ENCODE results near the gene TMPRSS4. TPM values are rescaled to one million over a fixed set of nuclear protein-coding genes. Genes with fewer than 3 reads are reported as not detected.

TMPRSS4 gene
- polyA plus RNA-seq, 1 of the 3 experiments (the other 2 are of a cell fraction): not detected

DNA sequence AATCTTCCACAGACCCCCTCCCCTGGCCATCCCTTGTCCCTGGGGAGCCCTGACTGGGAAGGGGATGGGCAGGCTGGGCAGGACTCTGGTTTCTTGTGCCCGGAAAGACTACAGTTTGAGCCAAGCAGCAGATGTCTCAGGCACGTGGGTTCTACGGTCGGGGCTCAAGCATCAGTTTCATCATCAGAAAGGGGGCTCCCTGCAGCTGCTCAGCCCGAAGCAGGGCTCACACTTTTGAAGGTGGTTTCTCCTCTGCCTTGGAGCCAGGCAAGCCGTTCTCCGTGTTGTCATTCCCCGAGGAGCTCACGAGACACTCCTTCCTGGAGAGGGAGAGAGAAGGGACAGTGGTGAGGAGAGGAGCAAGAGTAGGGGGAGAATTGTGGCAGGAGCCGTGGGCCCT lies 59.9 kb downstream of the TMPRSS4 start:
- no peaks in the 10 kb centered on the region for H4K20me1 ChIP-seq (ENCODE audit: insufficient read depth)
- no peak overlapping the region for H3K4me2 ChIP-seq
- H3K9me3 ChIP-seq: no peaks in the 10 kb centered on the region

DNA sequence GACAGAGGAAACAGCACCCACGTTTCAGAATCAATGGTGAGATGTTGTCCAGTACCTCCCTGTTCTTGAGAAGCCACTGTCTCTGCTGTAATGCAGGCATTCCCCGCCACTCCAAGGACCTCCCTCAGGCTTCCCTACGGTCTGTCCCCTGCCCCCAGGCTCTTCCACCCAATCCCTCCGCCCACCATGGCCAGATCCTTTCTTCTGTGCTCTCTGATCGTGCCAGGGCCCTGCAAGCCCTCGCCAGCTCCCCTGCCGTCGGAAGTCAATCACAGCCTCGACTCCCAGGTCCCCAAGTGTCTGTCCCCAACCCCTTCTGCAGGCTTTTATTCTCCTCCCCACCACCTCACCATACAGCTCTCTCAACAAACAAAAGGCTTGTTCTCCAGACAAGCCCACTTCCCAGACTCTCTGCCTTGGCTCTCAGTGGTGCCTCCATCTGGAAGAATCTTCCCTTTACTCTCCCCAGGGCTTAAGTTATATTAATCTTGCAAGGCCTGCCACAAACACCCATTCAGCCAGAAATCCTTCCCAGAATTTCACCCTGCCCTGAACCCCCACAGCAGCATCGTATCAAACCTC lies 62.1 kb downstream of the TMPRSS4 start:
- Histone ChIP-seq H3F3A (replicated peaks; ENCODE audit: insufficient read depth) (peaks cover 3% of the 10 kb centered on the region), H3K9ac (no peak overlapping the region), H2AFZ (ENCODE audit: low read depth) (no peak overlapping the region), H3K4me2 (no peak overlapping the region), H4K20me1 (ENCODE audit: insufficient read depth) (no peaks in the 10 kb centered on the region), H3K4me1 (ENCODE audit: control insufficient read depth in 1 of 2, insufficient read depth in 2 of 2, low read depth in 1 of 2, low read length in 1 of 2) (peaks cover 0 to 2% of the 10 kb centered on the region in 2 experiments; a peak in 1 of 4 replicates), H3K27ac (ENCODE audit: low read depth in 2 of 2, low read length in 1 of 2) (no peak overlapping the region), H3K79me2 (ENCODE audit: insufficient read depth) (no peaks in the 10 kb centered on the region), H3K9me3 (no peaks in the 10 kb centered on the region), H3K9me2 (no peaks in the 10 kb centered on the region), H3K4me3 (ENCODE audit: low read depth in 2 of 2, low read length in 1 of 2) (no peak overlapping the region), H3K36me3 (replicated peaks in 1 of 2; ENCODE audit: control insufficient read depth in 1 of 2, insufficient read depth in 2 of 2, low read length in 1 of 2) (no peaks in the 10 kb centered on the region), H3K27me3 (ENCODE audit: insufficient read depth) (peaks cover 23% of the 10 kb centered on the region)
- DNase-seq: no peak
- ChIA-PET POLR2A (no interaction called here), CTCF (interaction anchor here (15.5 kb wide), 1 partner anchor 32 kb away, joined by 246 read pairs; no protein-coding TSS in a partner anchor)
- no peak for TF ChIP-seq TEAD4 (IDR thresholded peaks at IDR 0.05; ENCODE audit: borderline replicate concordance, insufficient read depth)
- no peak for TF ChIP-seq TCF12 (IDR thresholded peaks at IDR 0.05)
- no peak for TF ChIP-seq RFX5 (IDR thresholded peaks at IDR 0.05; ENCODE audit: low read length)
- no peak for TF ChIP-seq GABPA (IDR thresholded peaks at IDR 0.05; ENCODE audit: low read depth)
- whole genome bisulfite sequencing (ENCODE audit: low lambda C conversion rate): 33% methylated on average over 5 of the region's 10 CpGs

More for the DNA sequence above, 59.9 kb downstream of the TMPRSS4 start:
- CTCF ChIA-PET: interaction anchor here (1.9 to 15.5 kb wide), 3 partner anchors 19 to 61 kb away, joined by 5 to 246 read pairs (median 10); no protein-coding TSS in a partner anchor
- H3K27me3 ChIP-seq (ENCODE audit: insufficient read depth): peaks cover 40% of the 10 kb centered on the region
- no peaks in the 10 kb centered on the region for H3K4me1 ChIP-seq (ENCODE audit: control insufficient read depth in 1 of 2, insufficient read depth in 2 of 2, low read depth in 1 of 2, low read length in 1 of 2)
- no peaks in the 10 kb centered on the region for H3F3A ChIP-seq (replicated peaks; ENCODE audit: insufficient read depth)
- no peaks in the 10 kb centered on the region for H3K9me2 ChIP-seq
- no peak for DNase-seq
- no peak overlapping the region for H2AFZ ChIP-seq (ENCODE audit: low read depth)
- no peak overlapping the region for H3K9ac ChIP-seq
- H3K27ac ChIP-seq (ENCODE audit: low read depth in 2 of 2, low read length in 1 of 2): no peak overlapping the region
- no peaks in the 10 kb centered on the region for H3K79me2 ChIP-seq (ENCODE audit: insufficient read depth)
- H3K4me3 ChIP-seq (ENCODE audit: low read depth in 2 of 2, low read length in 1 of 2): no peak overlapping the region
- POLR2A ChIA-PET: no interaction called here
- 59% methylated on average over 9 of the region's 10 CpGs for WGBS (ENCODE audit: low lambda C conversion rate)
- TF ChIP-seq FOSL2 (IDR thresholded peaks at IDR 0.05; ENCODE audit: borderline replicate concordance, low read depth) (no peak), TAF1 (IDR thresholded peaks at IDR 0.05; ENCODE audit: borderline replicate concordance, low read depth, low read length) (no peak), TEAD4 (IDR thresholded peaks at IDR 0.05; ENCODE audit: borderline replicate concordance, insufficient read depth) (no peak), NFIC (IDR thresholded peaks at IDR 0.05; ENCODE audit: borderline replicate concordance) (no peak), SMC3 (IDR thresholded peaks at IDR 0.05; ENCODE audit: low read depth, low read length) (no peak), GABPA (IDR thresholded peaks at IDR 0.05; ENCODE audit: low read depth) (no peak), MXI1 (IDR thresholded peaks at IDR 0.05; ENCODE audit: low read depth, low read length) (no peak), EZH2phosphoT487 (IDR thresholded peaks at IDR 0.05; ENCODE audit: borderline replicate concordance, low read depth) (no peak), CHD2 (IDR thresholded peaks at IDR 0.05; ENCODE audit: low read length, partially characterized antibody) (no peak), ELF1 (IDR thresholded peaks at IDR 0.05) (no peak), TCF12 (IDR thresholded peaks at IDR 0.05) (no peak)
- TF ChIP-seq, protein P1, sequence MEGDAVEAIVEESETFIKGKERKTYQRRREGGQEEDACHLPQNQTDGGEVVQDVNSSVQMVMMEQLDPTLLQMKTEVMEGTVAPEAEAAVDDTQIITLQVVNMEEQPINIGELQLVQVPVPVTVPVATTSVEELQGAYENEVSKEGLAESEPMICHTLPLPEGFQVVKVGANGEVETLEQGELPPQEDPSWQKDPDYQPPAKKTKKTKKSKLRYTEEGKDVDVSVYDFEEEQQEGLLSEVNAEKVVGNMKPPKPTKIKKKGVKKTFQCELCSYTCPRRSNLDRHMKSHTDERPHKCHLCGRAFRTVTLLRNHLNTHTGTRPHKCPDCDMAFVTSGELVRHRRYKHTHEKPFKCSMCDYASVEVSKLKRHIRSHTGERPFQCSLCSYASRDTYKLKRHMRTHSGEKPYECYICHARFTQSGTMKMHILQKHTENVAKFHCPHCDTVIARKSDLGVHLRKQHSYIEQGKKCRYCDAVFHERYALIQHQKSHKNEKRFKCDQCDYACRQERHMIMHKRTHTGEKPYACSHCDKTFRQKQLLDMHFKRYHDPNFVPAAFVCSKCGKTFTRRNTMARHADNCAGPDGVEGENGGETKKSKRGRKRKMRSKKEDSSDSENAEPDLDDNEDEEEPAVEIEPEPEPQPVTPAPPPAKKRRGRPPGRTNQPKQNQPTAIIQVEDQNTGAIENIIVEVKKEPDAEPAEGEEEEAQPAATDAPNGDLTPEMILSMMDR (IDR thresholded peaks at IDR 0.05): no peak
- TF ChIP-seq, protein P2, sequence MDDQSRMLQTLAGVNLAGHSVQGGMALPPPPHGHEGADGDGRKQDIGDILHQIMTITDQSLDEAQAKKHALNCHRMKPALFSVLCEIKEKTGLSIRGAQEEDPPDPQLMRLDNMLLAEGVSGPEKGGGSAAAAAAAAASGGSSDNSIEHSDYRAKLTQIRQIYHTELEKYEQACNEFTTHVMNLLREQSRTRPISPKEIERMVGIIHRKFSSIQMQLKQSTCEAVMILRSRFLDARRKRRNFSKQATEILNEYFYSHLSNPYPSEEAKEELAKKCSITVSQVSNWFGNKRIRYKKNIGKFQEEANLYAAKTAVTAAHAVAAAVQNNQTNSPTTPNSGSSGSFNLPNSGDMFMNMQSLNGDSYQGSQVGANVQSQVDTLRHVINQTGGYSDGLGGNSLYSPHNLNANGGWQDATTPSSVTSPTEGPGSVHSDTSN (IDR thresholded peaks at IDR 0.05): no peak
- TF ChIP-seq, protein P3, sequence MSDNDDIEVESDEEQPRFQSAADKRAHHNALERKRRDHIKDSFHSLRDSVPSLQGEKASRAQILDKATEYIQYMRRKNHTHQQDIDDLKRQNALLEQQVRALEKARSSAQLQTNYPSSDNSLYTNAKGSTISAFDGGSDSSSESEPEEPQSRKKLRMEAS (IDR thresholded peaks at IDR 0.05; ENCODE audit: low read depth): no peak
- TF ChIP-seq, protein P4, sequence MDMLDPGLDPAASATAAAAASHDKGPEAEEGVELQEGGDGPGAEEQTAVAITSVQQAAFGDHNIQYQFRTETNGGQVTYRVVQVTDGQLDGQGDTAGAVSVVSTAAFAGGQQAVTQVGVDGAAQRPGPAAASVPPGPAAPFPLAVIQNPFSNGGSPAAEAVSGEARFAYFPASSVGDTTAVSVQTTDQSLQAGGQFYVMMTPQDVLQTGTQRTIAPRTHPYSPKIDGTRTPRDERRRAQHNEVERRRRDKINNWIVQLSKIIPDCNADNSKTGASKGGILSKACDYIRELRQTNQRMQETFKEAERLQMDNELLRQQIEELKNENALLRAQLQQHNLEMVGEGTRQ (IDR thresholded peaks at IDR 0.05; ENCODE audit: borderline replicate concordance, low read depth, low read length): no peak
- no peaks in the 10 kb centered on the region for H3K36me3 ChIP-seq (replicated peaks in 1 of 2; ENCODE audit: control insufficient read depth in 1 of 2, insufficient read depth in 2 of 2, low read length in 1 of 2)

Measured in SK-N-SH (cell line).